GM18526 (cell line): ENCODE measurements around the gene CAPNS1.

Source experiments
- POLR2A ChIP-seq: IDR thresholded peaks from 3 replicates; pipeline ENCODE4 v1.6.1; 2011; ENCODE audit not compliant: insufficient read length; ENCODE audit errors: extremely low read depth

CAPNS1 gene

DNA sequence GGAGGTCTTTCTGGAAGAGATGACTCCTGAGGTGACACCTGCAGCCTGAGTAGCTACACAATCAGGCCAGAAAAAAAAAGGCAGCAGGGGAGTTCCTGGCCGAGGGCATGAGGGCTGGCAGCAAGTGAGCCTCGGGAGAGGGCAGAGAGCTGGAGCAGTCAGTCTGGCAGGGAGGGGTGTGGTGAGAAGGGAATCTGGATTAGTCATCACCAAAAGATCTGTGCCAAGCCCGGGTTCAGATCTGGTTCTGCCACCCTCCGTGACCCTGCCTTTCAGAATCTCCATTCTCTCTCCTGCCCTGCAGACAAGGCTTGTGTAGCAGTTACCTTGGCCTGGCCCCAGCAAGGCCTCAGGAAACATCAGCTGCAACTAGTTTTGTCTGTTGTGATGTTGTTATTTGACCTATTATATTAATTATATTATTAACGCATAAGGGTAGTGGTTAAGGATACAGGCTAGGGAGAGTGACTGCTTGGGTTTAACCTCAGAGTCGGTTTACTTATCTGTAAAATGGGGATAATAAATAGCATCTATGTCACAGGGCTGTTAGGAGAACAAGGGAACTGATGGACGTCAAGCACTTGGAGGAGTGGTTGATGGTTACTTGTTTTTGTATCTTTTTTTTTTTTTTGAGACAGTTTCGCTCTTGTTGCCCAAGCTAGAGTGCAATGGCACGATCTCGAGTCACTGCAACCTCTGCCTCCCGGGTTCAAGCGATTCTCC lies 2.7 kb upstream of the CAPNS1 start:
- no peak for TF ChIP-seq POLR2A

DNA sequence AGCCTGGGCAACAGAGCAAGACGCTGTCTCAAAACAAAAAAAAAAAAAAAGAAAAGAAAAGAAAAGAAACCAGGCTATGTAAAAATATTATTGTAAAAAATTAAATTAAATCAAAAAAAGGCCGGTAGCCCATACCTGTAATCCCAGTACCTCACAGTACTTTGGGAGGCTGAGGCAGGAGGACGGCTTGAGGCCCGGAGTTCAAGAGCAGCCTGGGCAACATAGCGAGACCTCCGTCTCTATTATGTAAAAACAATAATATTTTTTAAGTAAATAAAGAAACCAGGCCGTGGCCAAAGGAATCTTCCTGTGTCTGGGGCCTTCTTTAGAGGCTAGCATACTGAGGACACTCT lies 770 bp upstream of the CAPNS1 start:
- no peak for TF ChIP-seq POLR2A

DNA sequence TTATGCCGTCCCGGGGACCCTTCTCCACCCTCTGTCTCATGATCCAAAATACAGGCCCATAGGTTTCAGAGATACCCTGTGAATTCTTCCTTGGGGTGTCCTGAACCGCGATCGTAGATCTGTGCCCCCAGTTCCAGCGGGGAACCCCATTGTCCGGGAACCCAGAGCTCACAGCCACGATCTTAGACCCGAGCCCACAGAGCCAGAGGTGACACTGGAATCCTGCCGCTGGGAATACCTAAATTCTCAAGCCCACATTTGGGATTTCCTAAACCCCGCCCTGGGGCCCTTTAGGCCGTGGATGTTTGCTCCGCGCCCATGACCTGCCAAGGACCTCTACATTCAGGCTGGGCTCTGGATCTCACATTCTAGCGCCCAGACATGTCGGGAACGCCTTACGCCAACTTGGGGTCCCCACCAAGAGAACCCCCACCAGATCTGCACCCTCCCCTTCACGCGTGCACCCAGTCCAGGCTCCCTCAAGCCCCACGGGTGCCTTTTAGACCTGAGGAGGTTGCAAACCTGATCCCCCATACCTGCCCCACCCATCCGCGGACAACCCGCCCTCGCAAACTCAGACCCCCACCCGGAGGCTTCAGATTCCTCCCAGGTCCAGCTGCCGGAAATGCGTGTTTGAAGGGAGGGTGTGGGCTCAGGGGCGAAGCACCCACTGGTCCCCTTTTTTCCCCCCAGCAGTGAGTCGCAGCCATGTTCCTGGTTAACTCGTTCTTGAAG lies 605 bp downstream of the CAPNS1 start:
- peak; percentile 53 for TF ChIP-seq POLR2A

DNA sequence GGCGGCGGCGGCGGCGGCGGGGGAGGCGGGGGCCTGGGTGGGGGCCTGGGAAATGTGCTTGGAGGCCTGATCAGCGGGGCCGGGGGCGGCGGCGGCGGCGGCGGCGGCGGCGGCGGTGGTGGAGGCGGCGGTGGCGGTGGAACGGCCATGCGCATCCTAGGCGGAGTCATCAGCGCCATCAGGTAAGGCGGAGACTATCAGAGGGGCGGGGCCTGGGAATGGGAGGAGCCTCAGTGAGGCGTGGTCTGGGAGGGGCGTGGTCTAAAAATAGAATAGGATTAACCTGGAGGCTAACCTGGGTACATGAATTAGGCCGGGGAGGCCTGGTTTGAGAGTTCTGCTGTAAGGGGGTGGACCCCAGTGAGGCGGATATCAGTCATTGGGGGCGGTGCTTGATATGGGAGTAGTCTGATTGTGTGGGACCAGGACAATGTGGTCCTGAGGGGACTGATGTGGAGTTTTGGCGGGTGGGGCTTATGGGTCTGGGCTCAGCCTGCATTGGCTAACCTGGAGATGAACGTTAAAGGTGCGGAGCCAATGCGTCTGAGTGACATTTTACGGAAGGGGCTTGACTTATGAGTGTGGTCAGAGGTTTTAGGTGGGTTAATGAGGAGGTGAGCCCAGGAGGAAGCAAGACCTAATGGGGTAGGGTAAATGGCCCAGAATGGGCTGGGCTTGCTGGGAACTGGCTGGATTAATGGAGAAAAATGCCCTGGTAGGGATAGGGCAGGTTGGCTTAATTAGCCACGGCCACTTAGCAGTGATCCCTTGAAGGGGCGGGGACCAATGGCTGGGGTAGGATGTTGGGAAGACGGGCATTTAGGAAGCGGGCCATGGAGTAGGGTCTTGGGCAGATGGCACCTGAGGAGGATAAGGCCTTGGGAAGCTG lies 1.4 kb downstream of the CAPNS1 start:
- peak; percentile 27 for TF ChIP-seq POLR2A

DNA sequence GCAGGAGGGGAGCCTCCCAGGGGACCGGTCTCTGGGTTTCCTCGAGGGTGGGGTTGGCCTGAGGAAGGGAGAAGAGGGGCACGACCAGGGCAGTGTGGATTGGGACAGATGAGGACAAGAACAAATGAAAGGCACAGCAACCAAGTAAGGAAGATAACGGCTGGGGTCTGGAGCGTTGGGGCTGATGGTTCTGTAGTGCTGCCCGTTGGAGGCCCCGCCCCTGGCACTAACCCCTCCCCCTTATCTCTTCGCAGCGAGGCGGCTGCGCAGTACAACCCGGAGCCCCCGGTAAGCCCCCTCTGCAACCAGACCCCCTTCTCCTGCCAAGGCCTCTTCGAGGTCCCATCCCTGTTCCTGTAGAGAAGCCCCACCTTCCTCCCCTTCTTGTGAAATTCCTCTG lies 2.2 kb downstream of the CAPNS1 start:
- no peak for TF ChIP-seq POLR2A

DNA sequence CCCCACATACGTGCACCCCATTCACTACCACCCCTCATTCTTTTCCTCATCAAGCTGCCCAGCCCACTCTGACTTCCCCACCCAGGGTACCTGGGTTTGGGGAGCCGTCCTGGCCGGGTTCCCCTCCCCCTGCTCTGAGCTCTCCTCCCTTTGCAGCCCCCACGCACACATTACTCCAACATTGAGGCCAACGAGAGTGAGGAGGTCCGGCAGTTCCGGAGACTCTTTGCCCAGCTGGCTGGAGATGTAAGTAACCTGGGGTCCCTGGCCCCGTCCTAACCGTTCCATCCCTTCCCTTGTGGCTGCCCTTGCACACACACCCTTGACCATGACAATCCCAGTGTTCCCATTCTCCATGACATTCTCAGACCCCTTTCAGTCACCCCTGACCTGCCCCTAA lies 2.6 kb downstream of the CAPNS1 start:
- TF ChIP-seq POLR2A = no peak

DNA sequence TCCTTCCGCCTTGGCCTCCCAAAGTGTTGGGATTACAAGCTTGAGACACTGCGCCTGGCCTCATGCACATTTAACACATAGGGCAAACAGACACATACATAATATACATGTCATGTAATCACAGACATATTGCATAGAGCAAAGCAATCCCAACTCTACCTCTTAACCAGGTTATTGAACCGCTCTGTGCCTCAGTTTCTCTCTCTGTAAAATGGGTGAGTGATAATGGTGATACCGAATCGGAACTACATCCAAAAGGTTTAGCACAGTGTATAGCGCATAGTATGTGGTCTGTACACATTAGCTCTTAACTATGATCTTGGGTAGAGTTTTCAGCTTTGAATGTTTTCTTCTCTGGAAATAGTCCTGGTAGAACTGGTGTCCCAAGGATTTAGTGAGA lies 4.8 kb downstream of the CAPNS1 start:
- no peak for TF ChIP-seq POLR2A

DNA sequence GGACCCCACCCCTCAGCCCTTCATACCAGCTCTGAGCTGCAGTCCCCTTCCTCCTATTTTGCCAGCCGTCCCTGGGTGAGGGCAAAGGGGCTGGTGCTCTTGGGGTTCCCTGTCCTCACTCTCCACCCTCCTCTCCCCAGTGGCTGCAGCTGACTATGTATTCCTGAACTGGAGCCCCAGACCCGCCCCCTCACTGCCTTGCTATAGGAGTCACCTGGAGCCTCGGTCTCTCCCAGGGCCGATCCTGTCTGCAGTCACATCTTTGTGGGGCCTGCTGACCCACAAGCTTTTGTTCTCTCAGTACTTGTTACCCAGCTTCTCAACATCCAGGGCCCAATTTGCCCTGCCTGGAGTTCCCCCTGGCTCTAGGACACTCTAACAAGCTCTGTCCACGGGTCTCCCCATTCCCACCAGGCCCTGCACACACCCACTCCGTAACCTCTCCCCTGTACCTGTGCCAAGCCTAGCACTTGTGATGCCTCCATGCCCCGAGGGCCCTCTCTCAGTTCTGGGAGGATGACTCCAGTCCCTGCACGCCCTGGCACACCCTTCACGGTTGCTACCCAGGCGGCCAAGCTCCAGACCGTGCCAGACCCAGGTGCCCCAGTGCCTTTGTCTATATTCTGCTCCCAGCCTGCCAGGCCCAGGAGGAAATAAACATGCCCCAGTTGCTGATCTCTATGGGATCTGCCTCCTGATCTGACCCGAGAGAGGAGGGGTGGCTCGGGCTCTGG lies 10.0 kb downstream of the CAPNS1 start:
- no peak for TF ChIP-seq POLR2A

DNA sequence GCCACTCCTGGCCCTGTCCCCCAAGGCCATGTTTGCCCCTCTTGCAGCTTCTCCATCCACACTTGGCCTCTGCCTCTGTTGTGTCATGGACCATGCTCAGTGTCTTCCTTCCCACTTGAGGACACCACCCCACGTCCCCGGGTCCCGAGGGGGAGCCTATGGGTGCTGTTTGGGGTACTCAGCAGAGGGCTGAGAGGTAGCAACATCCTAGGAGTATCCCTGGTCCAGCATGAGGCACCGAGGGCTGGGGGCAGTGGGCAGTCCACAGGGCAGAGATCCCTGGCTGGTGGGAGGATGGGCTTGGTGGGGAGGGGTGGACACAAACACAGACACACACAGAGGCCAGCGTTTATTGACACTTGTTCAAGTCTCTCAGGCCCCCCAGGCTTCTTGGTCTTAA lies 10.7 kb downstream of the CAPNS1 start:
- no peak for TF ChIP-seq POLR2A

DNA sequence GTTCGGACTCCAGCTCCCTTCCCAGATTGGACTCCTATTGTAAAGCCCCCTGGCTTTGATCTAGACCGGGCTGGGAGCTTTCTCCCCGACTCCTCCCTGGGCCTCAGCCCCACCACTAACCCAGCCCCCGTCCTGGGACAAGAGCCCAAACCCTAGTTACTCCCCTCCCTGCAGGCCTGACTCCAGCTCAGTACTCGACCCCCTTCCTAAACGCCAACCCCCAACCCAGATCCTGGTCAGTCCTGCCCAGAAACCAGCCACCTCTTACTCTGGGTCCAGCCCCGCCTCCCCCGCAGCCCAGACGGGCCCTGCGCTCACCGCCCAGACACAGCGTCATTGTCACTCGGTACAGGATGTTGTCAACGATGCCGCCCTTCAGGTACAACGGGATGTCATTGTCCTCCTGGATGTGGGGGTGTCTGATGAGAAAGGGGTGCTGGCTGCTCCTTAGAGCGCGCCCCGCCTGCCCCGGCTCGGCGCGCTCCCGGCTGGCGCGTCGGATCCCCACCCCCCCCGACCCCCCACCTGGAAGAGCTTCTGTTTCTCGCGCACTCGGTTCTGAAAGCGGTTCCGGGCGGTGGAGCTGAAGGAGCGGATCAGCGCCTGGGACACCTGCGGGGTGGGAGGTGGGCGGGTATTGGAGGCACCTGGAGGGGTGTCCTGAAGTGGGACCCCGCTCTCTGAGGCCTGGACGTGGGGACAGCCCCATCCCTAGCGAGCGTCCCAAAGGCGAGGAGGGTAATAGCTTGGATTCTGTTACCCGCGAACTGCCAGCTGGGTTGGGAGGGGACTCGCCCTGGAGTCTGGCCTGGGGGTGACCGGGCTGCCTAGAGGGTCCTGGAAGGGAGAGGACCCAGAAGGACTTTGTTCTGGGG lies 11.5 kb downstream of the CAPNS1 start:
- no peak for TF ChIP-seq POLR2A

DNA sequence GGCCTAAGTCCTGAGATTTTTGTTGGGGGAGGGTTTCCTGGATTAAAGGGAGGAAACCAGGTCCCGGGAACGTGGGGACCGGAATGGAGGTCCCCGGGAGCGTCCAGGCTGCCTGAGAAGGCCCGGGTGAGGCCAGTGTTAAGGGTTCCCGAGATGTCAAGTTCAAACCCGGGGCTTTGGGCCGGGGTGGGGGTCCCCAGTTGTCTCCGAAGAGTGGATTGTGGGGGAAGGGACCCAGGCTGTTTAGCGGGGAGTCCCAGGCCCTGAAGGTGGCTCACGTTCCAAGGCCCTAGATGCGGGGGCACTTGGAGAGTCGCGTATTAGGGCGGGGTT lies 12.1 kb downstream of the CAPNS1 start:
- TF ChIP-seq POLR2A = no peak

DNA sequence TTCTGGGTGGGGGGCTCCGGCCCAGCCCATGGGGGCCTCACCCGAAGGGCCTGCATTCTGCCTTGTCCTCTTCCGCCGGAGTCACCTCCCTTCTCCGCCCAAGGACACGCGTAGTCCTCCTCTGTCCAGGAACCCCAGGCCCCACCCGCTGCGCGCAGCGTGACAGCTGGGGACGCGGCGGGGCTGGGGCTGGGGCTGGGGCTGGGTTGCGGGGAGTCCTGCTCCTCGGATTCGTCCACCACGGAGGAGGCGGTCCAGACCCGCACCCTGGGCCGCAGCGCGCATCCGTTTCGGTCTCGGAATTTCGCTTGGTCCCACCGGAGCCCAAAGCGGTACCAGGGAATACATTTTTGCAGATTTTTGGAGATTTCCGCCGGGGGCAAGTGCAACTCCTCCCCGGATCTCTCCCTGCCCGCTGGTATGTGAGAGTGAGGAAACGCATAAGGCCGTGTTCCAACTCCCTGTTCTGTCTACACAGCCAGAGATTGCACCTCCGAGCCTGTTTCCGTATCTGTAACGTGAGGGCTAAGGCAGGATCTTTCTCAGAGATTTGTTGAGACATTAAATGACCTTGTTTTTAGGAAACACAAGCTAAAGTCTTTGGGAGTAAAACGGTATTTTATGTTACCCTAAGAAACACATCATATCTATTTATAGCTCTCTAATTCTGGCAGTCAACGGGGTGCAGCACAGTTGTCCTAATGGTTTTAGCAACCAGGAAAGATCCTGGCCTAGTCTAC lies 12.7 kb downstream of the CAPNS1 start, which contains the start of gene COX7A1:
Gene COX7A1 (minus strand): TSS at position 96 of the 740 bp plus-strand sequence. CDS start 40 bp downstream, at position 56.
- no peak for TF ChIP-seq POLR2A

DNA sequence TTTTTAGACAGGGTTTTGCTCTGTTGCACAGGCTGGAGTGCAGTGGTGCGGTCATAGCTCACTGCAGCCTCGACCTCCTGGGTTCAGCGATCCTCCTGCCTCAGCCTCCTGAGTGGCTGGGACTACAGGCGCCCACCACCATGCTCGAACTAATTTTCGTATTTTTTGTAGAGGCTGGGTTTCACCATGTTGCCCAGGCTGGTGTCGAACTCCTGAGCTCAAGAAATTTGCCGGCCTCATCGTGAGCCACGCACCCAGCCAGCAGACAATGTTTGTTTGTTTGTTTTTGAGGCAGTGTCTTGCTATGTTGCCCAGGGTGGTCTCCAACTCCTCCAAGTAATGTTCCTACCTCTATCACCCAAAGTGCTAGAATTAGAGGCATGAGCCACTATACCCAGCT lies 13.3 kb downstream of the CAPNS1 start:
- no peak for TF ChIP-seq POLR2A
